Anterior cingulate cortex (tissue), 58 donors: ENCODE data around the gene ESYT3.
"Not testable (repeated sequence)": the region's sequence is repeated elsewhere in the genome, so short reads cannot be mapped to it uniquely, and the experiment has no call there.

Experiments used
- DNase-seq, 58 donors: peaks; one replicate each; lab custom pipeline; 2025; lab: John Stamatoyannopoulos, UW

Gene ESYT3

GRCh38 chr3:138407236-138407907 is 27.0 kb upstream of the ESYT3 start:
- DNase-seq: no peak

- peak in 33 of 58 donors; percentile 7 to 83 (median 41) for DNase-seq
Observed at GRCh38 chr3:138408751-138409570, 25.5 kb upstream of the ESYT3 start.

- DNase-seq: peak in 2 of 58 donors; percentile 15 to 27
Observed at GRCh38 chr3:138412821-138413551, 21.4 kb upstream of the ESYT3 start.

- DNase-seq: not testable (repeated sequence)
Observed at GRCh38 chr3:138416236-138416635, 18.2 kb upstream of the ESYT3 start.

- DNase-seq: peak in 52 of 58 donors; percentile 13 to 85 (median 55)
Observed at GRCh38 chr3:138417559-138417982, 16.8 kb upstream of the ESYT3 start.

GRCh38 chr3:138418601-138419206 is 15.7 kb upstream of the ESYT3 start:
- no peak for DNase-seq

GRCh38 chr3:138423316-138423715 is 11.1 kb upstream of the ESYT3 start:
- DNase-seq: no peak

GRCh38 chr3:138424323-138424722 is 10.1 kb upstream of the ESYT3 start:
- no peak for DNase-seq

GRCh38 chr3:138426211-138426610 is 8.2 kb upstream of the ESYT3 start:
- peak in 1 of 58 donors; percentile 7 for DNase-seq

GRCh38 chr3:138426754-138427153 is 7.7 kb upstream of the ESYT3 start:
- DNase-seq: not testable (repeated sequence)

GRCh38 chr3:138429665-138430064 is 4.8 kb upstream of the ESYT3 start:
- DNase-seq: no peak

GRCh38 chr3:138432576-138433240 is 1.7 kb upstream of the ESYT3 start:
- DNase-seq: no peak

GRCh38 chr3:138433892-138434275 is 532 bp upstream of the ESYT3 start:
- DNase-seq: no peak

- peak in 2 of 58 donors; percentile 6 to 7 for DNase-seq
Observed at GRCh38 chr3:138434875-138435772, 708 bp downstream of the ESYT3 start.

- DNase-seq: no peak
Observed at GRCh38 chr3:138435840-138436239, 1.4 kb downstream of the ESYT3 start.

GRCh38 chr3:138437281-138437680 is 2.9 kb downstream of the ESYT3 start:
- no peak for DNase-seq

GRCh38 chr3:138438896-138439295 is 4.5 kb downstream of the ESYT3 start:
- DNase-seq: no peak

GRCh38 chr3:138439646-138440045 is 5.2 kb downstream of the ESYT3 start:
- no peak for DNase-seq

- no peak for DNase-seq
Observed at GRCh38 chr3:138440121-138440521, 5.7 kb downstream of the ESYT3 start.
